GM18868 (cell line): ENCODE data around the gene NAT8L.

Experiments
- ATAC-seq: cut with Tn5 transposase; IDR thresholded peaks from one replicate; pipeline ENCODE4 v1.9.1; 2021; ENCODE audit warnings: mild to moderate bottlenecking, moderate library complexity; ENCODE audit not compliant: unreplicated experiment

Gene NAT8L

GRCh38 chr4:2062808-2063524 is 3.8 kb downstream of the NAT8L start:
- no peak for ATAC-seq

GRCh38 chr4:2063557-2064275 is 4.6 kb downstream of the NAT8L start:
- ATAC-seq, result no peak

GRCh38 chr4:2064276-2064991 is 5.3 kb downstream of the NAT8L start:
- no peak for ATAC-seq

GRCh38 chr4:2065106-2065930 is 6.2 kb downstream of the NAT8L start:
- ATAC-seq, result no peak

GRCh38 chr4:2066011-2066551 is 7.0 kb downstream of the NAT8L start:
- no peak for ATAC-seq

- no peak for ATAC-seq
These were observed 7.7 kb downstream of the NAT8L start for GRCh38 chr4:2066571-2067445.

- ATAC-seq, result no peak
These were observed 8.5 kb downstream of the NAT8L start for GRCh38 chr4:2067446-2068197.

GRCh38 chr4:2068198-2068470 is 9.0 kb downstream of the NAT8L start:
- no peak for ATAC-seq

- no peak for ATAC-seq
These were observed 9.4 kb downstream of the NAT8L start for GRCh38 chr4:2068566-2068965.

- no peak for ATAC-seq
These were observed 10.2 kb downstream of the NAT8L start for GRCh38 chr4:2069161-2069971.

GRCh38 chr4:2069986-2070385 is 10.9 kb downstream of the NAT8L start:
- ATAC-seq, result no peak

GRCh38 chr4:2070421-2071251 is 11.5 kb downstream of the NAT8L start:
- ATAC-seq, result no peak

- no peak for ATAC-seq
These were observed 12.3 kb downstream of the NAT8L start for GRCh38 chr4:2071252-2071911.

GRCh38 chr4:2071912-2072867 is 13.1 kb downstream of the NAT8L start:
- no peak for ATAC-seq

GRCh38 chr4:2072971-2073807 is 14.1 kb downstream of the NAT8L start:
- ATAC-seq, result no peak
